ENCODE results near the gene TNS3. TPM values are rescaled to one million over a fixed set of nuclear protein-coding genes. Genes with fewer than 3 reads are reported as not detected.

The TNS3 gene
- total RNA-seq, 1 experiment from 2014 or later: 143 TPM

DNA sequence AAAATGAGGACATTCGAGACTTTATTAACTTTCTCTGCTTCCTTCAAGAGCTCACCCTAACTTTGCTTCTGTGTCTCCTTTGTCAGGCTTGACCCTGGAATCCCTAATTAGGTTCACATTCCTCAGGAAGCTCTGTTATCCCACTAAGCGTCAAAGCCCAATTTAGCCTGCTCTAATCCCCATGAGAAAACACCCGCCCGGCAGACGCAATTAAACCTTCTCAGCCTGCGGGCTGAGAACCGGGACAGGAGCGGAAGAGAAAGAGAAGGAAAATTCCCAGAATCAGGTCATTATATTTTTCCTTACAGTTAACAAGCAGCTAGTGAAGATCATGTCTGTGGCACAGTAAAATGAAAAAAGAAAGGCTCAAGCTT is 93.0 kb downstream of the TNS3 start:
- peaks cover 37% of the 10 kb centered on the region for H3K36me3 ChIP-seq (ENCODE audit: low read depth)
- intact Hi-C loops (cut with micrococcal nuclease; ENCODE audit: unreplicated experiment): no loop called here
- no peaks in the 10 kb centered on the region for H3K27me3 ChIP-seq (ENCODE audit: insufficient read depth, low read depth)
- no peaks in the 10 kb centered on the region for H3K9me3 ChIP-seq (ENCODE audit: insufficient read depth, low read depth)
- no peak for DNase-seq
- H3K4me2 ChIP-seq: no peak overlapping the region
- CTCF ChIA-PET: no interaction called here
- H3F3A ChIP-seq (ENCODE audit: insufficient read depth, low read depth): peaks cover 53% of the 10 kb centered on the region
- H3K4me3 ChIP-seq: no peak overlapping the region
- POLR2A ChIA-PET (ENCODE audit: unreplicated experiment): no interaction called here
- no peak overlapping the region for H2AFZ ChIP-seq
- TF ChIP-seq, protein P1, sequence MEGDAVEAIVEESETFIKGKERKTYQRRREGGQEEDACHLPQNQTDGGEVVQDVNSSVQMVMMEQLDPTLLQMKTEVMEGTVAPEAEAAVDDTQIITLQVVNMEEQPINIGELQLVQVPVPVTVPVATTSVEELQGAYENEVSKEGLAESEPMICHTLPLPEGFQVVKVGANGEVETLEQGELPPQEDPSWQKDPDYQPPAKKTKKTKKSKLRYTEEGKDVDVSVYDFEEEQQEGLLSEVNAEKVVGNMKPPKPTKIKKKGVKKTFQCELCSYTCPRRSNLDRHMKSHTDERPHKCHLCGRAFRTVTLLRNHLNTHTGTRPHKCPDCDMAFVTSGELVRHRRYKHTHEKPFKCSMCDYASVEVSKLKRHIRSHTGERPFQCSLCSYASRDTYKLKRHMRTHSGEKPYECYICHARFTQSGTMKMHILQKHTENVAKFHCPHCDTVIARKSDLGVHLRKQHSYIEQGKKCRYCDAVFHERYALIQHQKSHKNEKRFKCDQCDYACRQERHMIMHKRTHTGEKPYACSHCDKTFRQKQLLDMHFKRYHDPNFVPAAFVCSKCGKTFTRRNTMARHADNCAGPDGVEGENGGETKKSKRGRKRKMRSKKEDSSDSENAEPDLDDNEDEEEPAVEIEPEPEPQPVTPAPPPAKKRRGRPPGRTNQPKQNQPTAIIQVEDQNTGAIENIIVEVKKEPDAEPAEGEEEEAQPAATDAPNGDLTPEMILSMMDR (conservative IDR thresholded peaks at IDR 0.05): no peak
- no peak for TF ChIP-seq EZH2 (IDR thresholded peaks at IDR 0.05; ENCODE audit: low read depth)
- BruUV-seq (replicated peaks): no TSS peak
- H3K79me2 ChIP-seq (ENCODE audit: low read depth): peaks cover 100% of the 10 kb centered on the region
- H3K27ac ChIP-seq: no peak overlapping the region
- no peaks in the 10 kb centered on the region for H3K9me2 ChIP-seq (ENCODE audit: insufficient read depth)
- H4K20me1 ChIP-seq (ENCODE audit: insufficient read depth): peaks cover 100% of the 10 kb centered on the region
- peaks cover 30% of the 10 kb centered on the region for H3K4me1 ChIP-seq (replicated peaks; ENCODE audit: insufficient read depth)

DNA sequence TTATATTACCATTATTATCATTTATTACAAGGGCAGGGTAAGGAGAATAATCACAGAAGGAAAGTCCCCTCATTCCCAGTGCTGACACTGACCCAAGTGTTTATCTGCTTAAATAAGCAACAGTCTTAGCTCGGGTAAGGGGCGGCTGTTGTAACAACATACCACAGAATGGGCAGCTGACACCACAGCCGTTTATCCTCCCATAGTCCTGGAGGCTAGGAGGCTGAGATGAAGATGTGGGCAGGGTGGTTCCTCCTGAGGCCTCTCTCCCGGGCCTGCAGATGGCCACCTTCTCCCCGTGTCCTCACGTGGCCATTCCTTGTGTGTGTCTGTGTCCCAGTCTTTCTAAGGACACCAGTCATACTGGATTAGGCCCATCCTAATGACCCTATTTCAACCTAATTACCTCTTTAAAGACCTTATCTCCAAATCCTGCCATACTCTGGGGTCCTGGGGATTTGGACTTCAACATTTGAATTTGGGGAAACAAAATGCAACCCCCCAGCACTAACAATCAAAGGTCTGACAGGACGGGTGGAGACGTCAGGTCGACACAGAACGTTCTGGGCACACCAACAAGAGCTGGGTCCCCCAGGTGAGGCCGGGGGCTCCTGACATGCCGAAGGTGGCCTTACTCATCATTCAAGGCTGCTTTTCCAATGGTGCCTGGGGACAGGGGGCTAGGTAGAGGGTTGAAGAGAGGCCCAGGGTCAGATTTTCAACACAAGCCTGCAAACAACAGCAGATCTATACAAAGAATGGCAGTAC is 93.5 kb downstream of the TNS3 start:
- Histone ChIP-seq H3K79me2 (ENCODE audit: low read depth) (peaks cover 100% of the 10 kb centered on the region), H3K9me3 (ENCODE audit: insufficient read depth, low read depth) (no peaks in the 10 kb centered on the region), H3K4me3 (no peak overlapping the region), H3K27me3 (ENCODE audit: insufficient read depth, low read depth) (no peaks in the 10 kb centered on the region), H2AFZ (no peak overlapping the region), H3K4me2 (no peak overlapping the region), H3K27ac (no peak overlapping the region), H3K9me2 (ENCODE audit: insufficient read depth) (no peaks in the 10 kb centered on the region), H4K20me1 (ENCODE audit: insufficient read depth) (peaks cover 100% of the 10 kb centered on the region), H3K4me1 (replicated peaks; ENCODE audit: insufficient read depth) (peaks cover 32% of the 10 kb centered on the region), H3K36me3 (ENCODE audit: low read depth) (peaks cover 37% of the 10 kb centered on the region), H3F3A (ENCODE audit: insufficient read depth, low read depth) (peaks cover 53% of the 10 kb centered on the region)
- ChIA-PET CTCF (no interaction called here), POLR2A (ENCODE audit: unreplicated experiment) (no interaction called here)
- intact Hi-C loops (cut with micrococcal nuclease; ENCODE audit: unreplicated experiment): no loop called here
- BruUV-seq (replicated peaks): no TSS peak
- TF ChIP-seq, protein P1 (conservative IDR thresholded peaks at IDR 0.05): no peak
- TF ChIP-seq EZH2 (IDR thresholded peaks at IDR 0.05; ENCODE audit: low read depth): no peak
- DNase-seq: no peak

DNA sequence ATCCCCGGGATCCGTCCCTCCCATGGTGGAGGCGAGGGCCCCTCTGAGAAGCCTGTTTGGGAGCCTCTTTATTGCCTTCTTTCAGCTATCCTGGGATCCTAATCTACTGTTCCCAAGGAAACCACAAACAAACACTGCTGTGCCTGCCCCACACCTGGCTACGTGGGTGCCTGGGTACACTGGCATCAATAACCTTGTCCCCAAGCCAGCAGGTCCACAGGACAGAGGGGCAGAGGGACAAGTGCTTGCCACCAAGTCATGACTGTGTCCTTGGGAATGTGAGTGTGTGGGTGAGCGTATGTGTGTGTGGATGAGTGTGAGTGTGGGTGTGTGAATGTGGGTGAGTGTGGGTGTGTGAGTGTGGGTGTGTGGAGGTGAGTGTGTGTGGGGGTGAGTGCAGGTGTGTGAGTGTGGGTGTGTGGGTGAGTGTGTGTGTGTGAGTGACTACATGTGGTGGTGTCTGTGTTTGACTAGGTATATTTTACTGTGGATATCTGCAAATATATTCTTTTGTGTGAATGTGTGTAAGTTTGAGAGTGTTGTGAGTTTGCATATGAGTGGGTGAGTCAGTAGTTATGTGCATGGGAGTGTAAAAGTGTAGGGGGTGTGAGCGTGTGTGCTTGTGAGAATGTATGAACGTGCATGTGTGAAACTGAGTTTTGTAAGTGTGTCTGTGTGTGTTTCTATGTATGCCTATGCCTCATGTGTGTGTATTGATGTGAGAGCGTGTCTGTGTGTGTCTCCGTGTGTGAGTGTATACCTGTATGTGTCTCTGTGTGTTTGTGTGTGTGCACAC is 96.1 kb downstream of the TNS3 start:
- H3K79me2 ChIP-seq (ENCODE audit: low read depth): peaks cover 97% of the 10 kb centered on the region
- BruUV-seq (replicated peaks): no TSS peak

More for the DNA sequence above, 96.1 kb downstream of the TNS3 start:
- TF ChIP-seq, protein P1 (conservative IDR thresholded peaks at IDR 0.05): no peak
- no peak for TF ChIP-seq EZH2 (IDR thresholded peaks at IDR 0.05; ENCODE audit: low read depth)
- no peak overlapping the region for H2AFZ ChIP-seq
- H3K27me3 ChIP-seq (ENCODE audit: insufficient read depth, low read depth): no peaks in the 10 kb centered on the region
- H3K9me3 ChIP-seq (ENCODE audit: insufficient read depth, low read depth): no peaks in the 10 kb centered on the region
- H3K4me3 ChIP-seq: no peak overlapping the region
- H3F3A ChIP-seq (ENCODE audit: insufficient read depth, low read depth): peaks cover 68% of the 10 kb centered on the region
- peak overlapping the region; percentile 17 for H3K27ac ChIP-seq
- ChIA-PET POLR2A (ENCODE audit: unreplicated experiment) (interaction anchor here (0.6 kb wide), 1 partner anchor 50 kb away, joined by 4 read pairs; no protein-coding TSS in a partner anchor), CTCF (interaction anchor here (0.5 kb wide), 1 partner anchor 79 kb away, joined by 3 read pairs; no protein-coding TSS in a partner anchor)
- H4K20me1 ChIP-seq (ENCODE audit: insufficient read depth): peaks cover 93% of the 10 kb centered on the region
- H3K4me1 ChIP-seq (replicated peaks; ENCODE audit: insufficient read depth): peaks cover 54% of the 10 kb centered on the region
- peak; percentile 72 to 76 for DNase-seq
- intact Hi-C loops (cut with micrococcal nuclease; ENCODE audit: unreplicated experiment): no loop called here
- peaks cover 20% of the 10 kb centered on the region for H3K36me3 ChIP-seq (ENCODE audit: low read depth)
- H3K4me2 ChIP-seq: no peak overlapping the region
- no peaks in the 10 kb centered on the region for H3K9me2 ChIP-seq (ENCODE audit: insufficient read depth)
